ENCODE measurements around the gene DERL2.

The DERL2 gene

DNA sequence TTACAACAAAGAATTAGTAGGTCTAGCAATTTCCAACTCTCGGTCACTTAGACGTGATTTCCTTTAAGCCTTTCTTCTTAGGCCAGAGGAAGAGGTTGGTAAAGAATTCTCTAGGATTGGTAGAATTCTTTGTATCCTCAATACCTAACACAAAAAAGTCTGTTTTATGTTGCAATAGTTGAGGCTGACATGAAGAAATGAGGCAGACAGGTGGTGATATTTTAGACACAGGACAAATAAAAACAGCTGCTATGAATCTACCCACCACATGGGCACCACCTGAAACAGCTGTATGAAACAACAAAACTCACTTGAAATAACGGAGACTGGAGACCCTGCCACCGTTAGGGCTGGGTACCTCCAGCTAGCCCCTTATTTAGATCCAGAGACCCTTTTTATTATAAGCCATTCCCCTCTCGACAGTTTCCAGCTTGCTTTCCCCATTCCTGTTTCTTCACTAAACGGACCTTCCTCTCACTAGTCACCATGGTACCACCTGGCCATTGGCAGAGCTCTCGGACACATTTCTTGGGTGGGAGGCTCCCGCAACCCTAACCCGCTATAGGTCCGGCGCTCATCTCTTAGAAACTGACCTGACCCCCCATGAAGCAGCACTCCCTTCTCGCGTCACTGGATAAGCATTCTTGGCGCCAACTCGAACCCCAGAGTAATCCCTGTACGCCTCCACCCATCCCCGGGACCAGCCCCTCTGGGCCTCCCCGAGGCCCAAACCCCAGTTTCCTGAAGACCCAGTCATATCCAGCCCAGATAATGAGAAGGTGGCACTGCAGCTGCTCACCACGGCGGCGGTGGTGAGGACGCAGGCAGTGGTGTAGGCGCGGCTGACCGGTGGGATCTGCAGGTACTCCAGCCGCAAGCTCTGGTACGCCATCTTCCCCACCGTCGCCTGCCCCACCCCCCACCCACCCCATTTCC is at the start of gene DERL2:
Gene DERL2 (minus strand): TSS at position 909 of the 936 bp plus-strand sequence. CDS start 17 bp downstream, at position 892.
- no peaks in the 10 kb centered on the region for H3K9me3 ChIP-seq (ENCODE audit: control insufficient read depth, low read length)
- H3K36me3 ChIP-seq (ENCODE audit: control insufficient read depth, insufficient read depth, low read length) = no peaks in the 10 kb centered on the region
- peak within 1 kb of the TSS; percentile 71 for H3K9ac ChIP-seq
- H3K79me2 ChIP-seq = peaks cover 4% of the 10 kb centered on the region
- H3K4me1 ChIP-seq = peaks cover 4% of the 10 kb centered on the region
- H3K4me2 ChIP-seq (ENCODE audit: low read length) = peak within 1 kb of the TSS; percentile 100
- peak within 1 kb of the TSS; percentile 98 for H3K27ac ChIP-seq
- H3K27me3 ChIP-seq (ENCODE audit: control insufficient read depth, insufficient read depth, low read length) = no peaks in the 10 kb centered on the region
- TF ChIP-seq CTCF (IDR thresholded peaks at IDR 0.05) = no peak
- peak within 1 kb of the TSS; percentile 97 for H3K4me3 ChIP-seq (ENCODE audit: low read depth, low read length)
- H2AFZ ChIP-seq = peak within 1 kb of the TSS; percentile 92

DNA sequence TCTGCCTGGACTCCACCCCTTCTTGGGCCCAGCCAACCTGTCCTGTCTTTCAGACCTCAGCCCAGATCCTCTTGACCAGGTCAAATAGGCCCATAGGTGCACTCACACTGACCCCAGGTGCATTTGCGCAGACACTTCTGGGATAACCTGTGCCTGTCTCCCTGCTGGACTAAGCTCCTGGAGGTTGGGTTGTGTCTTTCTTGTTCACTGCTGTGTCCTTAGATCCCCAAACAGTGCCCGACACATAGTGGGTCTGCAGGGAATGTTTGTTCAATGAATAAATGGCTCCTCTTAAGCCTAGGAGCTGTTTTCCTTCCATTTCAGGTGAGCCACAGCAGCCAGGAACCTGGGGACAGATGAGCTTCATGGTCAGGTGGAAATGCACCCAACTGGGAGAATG is 49.5 kb upstream of the DERL2 start:
- H3K9ac ChIP-seq = no peak overlapping the region
- H3K4me3 ChIP-seq (ENCODE audit: low read depth, low read length) = no peak overlapping the region
- H3K9me3 ChIP-seq (ENCODE audit: control insufficient read depth, low read length) = no peaks in the 10 kb centered on the region
- H3K4me1 ChIP-seq = no peaks in the 10 kb centered on the region
- no peaks in the 10 kb centered on the region for H3K36me3 ChIP-seq (ENCODE audit: control insufficient read depth, insufficient read depth, low read length)
- H3K27me3 ChIP-seq (ENCODE audit: control insufficient read depth, insufficient read depth, low read length) = no peaks in the 10 kb centered on the region
- H3K27ac ChIP-seq = no peak overlapping the region
- H3K4me2 ChIP-seq (ENCODE audit: low read length) = no peak overlapping the region
- no peak for TF ChIP-seq CTCF (IDR thresholded peaks at IDR 0.05)
- H3K79me2 ChIP-seq = no peaks in the 10 kb centered on the region
- H2AFZ ChIP-seq = no peak overlapping the region

DNA sequence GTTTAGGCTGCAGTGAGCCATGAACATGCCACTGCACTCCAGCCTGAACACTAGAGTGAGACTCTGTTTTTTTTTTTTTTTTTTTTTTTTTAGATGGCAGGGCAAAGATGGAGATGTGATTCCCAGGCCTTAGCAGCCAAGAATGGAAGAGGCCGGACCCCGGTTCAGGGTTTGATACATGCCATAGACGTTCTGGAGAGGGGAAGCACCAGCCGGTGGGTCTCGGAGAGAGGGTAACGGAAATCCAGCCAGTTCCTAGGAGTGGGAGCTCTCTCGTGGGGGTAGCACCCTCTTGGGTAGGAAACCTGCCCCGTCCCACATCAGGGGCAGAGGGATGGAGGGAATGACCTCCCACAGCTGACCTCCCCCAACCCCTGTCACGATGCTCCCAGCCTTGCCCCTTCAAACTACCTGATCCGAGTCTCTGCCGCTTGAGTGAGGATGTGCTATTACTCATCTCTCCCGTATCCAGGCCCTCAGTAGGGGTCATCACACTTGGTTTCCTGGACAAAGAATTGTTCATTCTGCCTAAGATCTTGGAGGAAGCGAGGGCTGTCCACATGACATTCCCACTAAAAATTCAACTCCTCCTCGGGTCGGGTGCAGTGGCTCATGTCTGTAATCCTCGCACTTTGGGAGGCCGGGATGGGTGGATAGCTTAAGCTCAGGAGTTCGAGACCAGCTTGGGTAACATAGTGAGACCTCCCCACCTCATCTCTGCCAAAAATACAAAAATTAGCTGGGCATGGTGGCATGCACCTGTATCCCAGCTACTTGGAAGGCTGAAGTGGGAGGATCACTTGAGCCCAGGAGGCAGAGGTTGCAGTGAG is 47.7 kb upstream of the DERL2 start:
- Histone ChIP-seq H3K36me3 (ENCODE audit: control insufficient read depth, insufficient read depth, low read length) (no peaks in the 10 kb centered on the region), H3K9ac (no peak overlapping the region), H3K9me3 (ENCODE audit: control insufficient read depth, low read length) (no peaks in the 10 kb centered on the region), H3K79me2 (no peaks in the 10 kb centered on the region), H3K27ac (no peak overlapping the region), H3K4me2 (ENCODE audit: low read length) (no peak overlapping the region), H3K4me3 (ENCODE audit: low read depth, low read length) (no peak overlapping the region), H3K4me1 (no peaks in the 10 kb centered on the region), H2AFZ (no peak overlapping the region), H3K27me3 (ENCODE audit: control insufficient read depth, insufficient read depth, low read length) (no peaks in the 10 kb centered on the region)
- no peak for TF ChIP-seq CTCF (IDR thresholded peaks at IDR 0.05)

DNA sequence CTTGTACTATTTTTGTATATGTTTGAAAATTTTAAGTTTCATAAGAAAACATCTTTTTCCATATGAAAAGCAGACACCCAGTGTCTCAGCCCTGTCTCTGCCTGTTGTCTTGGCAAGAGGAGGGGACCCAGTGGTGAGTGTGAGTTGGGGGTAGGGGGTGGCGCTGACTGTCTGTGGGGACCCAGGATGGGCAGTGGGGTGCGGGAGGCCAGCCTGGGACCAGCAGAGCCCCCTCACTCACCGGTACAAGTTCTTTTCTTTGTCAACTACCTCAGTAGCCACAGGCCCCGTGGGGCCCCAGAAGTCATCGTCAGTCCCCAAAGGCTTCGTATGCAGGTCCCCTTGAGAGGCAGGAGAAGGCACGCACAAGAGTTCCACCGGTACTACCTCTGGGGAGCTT is 46.6 kb upstream of the DERL2 start:
- Histone ChIP-seq H3K27me3 (ENCODE audit: control insufficient read depth, insufficient read depth, low read length) (no peaks in the 10 kb centered on the region), H2AFZ (no peak overlapping the region), H3K9ac (no peak overlapping the region), H3K4me2 (ENCODE audit: low read length) (no peak overlapping the region), H3K9me3 (ENCODE audit: control insufficient read depth, low read length) (no peaks in the 10 kb centered on the region), H3K79me2 (no peaks in the 10 kb centered on the region), H3K4me1 (no peaks in the 10 kb centered on the region), H3K4me3 (ENCODE audit: low read depth, low read length) (no peak overlapping the region), H3K27ac (no peak overlapping the region), H3K36me3 (ENCODE audit: control insufficient read depth, insufficient read depth, low read length) (no peaks in the 10 kb centered on the region)
- no peak for TF ChIP-seq CTCF (IDR thresholded peaks at IDR 0.05)

All from parathyroid adenoma (tissue), 2 donors.